K562 (cell line): ENCODE measurements around the gene ZNF577. TPM values are rescaled to one million over a fixed set of nuclear protein-coding genes. Genes with fewer than 3 reads are reported as not detected.
A peak's percentile ranks its signal among the peaks of the same experiment; 100 is the strongest.

Experiments used
- ATF1 ChIP-seq, 2 experiments: fragments of 450-650 bp in 1 of 2; IDR thresholded peaks; 2 replicates each; pipeline ENCODE4 v1.6.1; 2016; ENCODE audit warnings: missing compliant biosample characterization in 1 of 2, missing genetic modification characterization in 1 of 2
- CCNT2 ChIP-seq: IDR thresholded peaks from 2 replicates; pipeline ENCODE4 v1.6.1; 2011; ENCODE audit warnings: borderline replicate concordance, low read depth, mild to moderate bottlenecking, moderate library complexity, mixed read lengths, low read length; ENCODE audit not compliant: insufficient read length; ENCODE audit errors: extremely low read depth
- CGGBP1 ChIP-seq: fragments of 250-450 bp; sonication (Bioruptor Pico); IDR thresholded peaks from 2 replicates; pipeline ENCODE4 v1.9.0; 2021; ENCODE audit warnings: mild to moderate bottlenecking
- CHD1 ChIP-seq: fragments of 200-600 bp; sonication (generic); IDR thresholded peaks from one replicate; pipeline ENCODE4 v1.6.1; 2012; ENCODE audit warnings: mild to moderate bottlenecking, moderate library complexity, low read length, inconsistent platforms
- COPS2 ChIP-seq: fragments of 450-650 bp; conservative IDR thresholded peaks from 2 replicates; pipeline ENCODE4 v1.6.1; 2016; ENCODE audit warnings: mild to moderate bottlenecking, moderate library complexity
- GTF2E2 ChIP-seq: fragments of 200-800 bp; sonication (Bioruptor generic); IDR thresholded peaks from 2 replicates; pipeline ENCODE4 v1.6.1; 2016; ENCODE audit warnings: missing genetic modification characterization, missing compliant biosample characterization
- GTF2F1 ChIP-seq: IDR thresholded peaks from 2 replicates; pipeline ENCODE4 v1.6.1; 2011; ENCODE audit warnings: low read depth, low read length, improper control_type of control experiment
- HINFP ChIP-seq: fragments of 450-650 bp; conservative IDR thresholded peaks from 2 replicates; pipeline ENCODE4 v1.6.1; 2016; ENCODE audit warnings: missing genetic modification characterization, low read depth, mild to moderate bottlenecking, control low read depth, missing compliant biosample characterization
- HIVEP1 ChIP-seq: fragments of 250-450 bp; sonication (Bioruptor Pico); IDR thresholded peaks from 2 replicates; pipeline ENCODE4 v1.4.0; 2020; ENCODE audit warnings: mild to moderate bottlenecking
- JUNB ChIP-seq: fragments of 450-650 bp; formaldehyde crosslinking; conservative IDR thresholded peaks from 2 replicates; pipeline ENCODE4 v1.4.0; 2020; ENCODE audit warnings: mild to moderate bottlenecking
- KDM2B ChIP-seq: fragments of 250-450 bp; sonication (Bioruptor Pico); IDR thresholded peaks from 2 replicates; pipeline ENCODE4 v1.8.0; 2021; ENCODE audit warnings: mild to moderate bottlenecking, moderate library complexity
- KDM4B ChIP-seq, 2 experiments: fragments of 450-650 bp in 1 of 2; sonication (generic) in 1 of 2; IDR thresholded peaks; 2 replicates each; pipeline ENCODE4 v1.6.1; 2016 to 2017; ENCODE audit warnings: borderline replicate concordance in 2 of 2, antibody characterized with exemption in 1 of 2, low read depth in 1 of 2, mild to moderate bottlenecking in 1 of 2
- MYNN ChIP-seq, 2 experiments: sonication (generic); formaldehyde crosslinking in 1 of 2; IDR thresholded peaks; 2 replicates each; pipeline versions ENCODE4 v1.5.0 to v1.6.1; 2016 to 2020; ENCODE audit warnings: antibody characterized with exemption in 1 of 2, missing genetic modification reagents in 1 of 2
- NR2C1 ChIP-seq, 2 experiments: fragments of 450-650 bp; IDR thresholded peaks; 2 replicates each; pipeline ENCODE4 v1.6.1; 2017; ENCODE audit warnings: mild to moderate bottlenecking in 2 of 2, antibody characterized with exemption in 1 of 2, inconsistent platforms in 1 of 2, missing compliant biosample characterization in 1 of 2, missing genetic modification characterization in 1 of 2
- NR3C1 ChIP-seq: sonication (generic); formaldehyde crosslinking; IDR thresholded peaks from 2 replicates; pipeline ENCODE4 v1.8.1; 2022; ENCODE audit warnings: missing genetic modification reagents
- RBM15 ChIP-seq: fragments of 200-400 bp; formaldehyde crosslinking; IDR thresholded peaks from 2 replicates; pipeline ENCODE4 v1.6.1; 2018; ENCODE audit warnings: mild to moderate bottlenecking, low read length, moderate library complexity; ENCODE audit not compliant: insufficient read depth
- SOX6 ChIP-seq: fragments of 450-650 bp; IDR thresholded peaks from 2 replicates; pipeline ENCODE4 v1.6.1; 2014; ENCODE audit warnings: mild to moderate bottlenecking
- TCF3 ChIP-seq: sonication (generic); formaldehyde crosslinking; IDR thresholded peaks from 2 replicates; pipeline ENCODE4 v1.4.0; 2020; ENCODE audit warnings: mild to moderate bottlenecking, missing genetic modification reagents
- TEAD1 ChIP-seq, 2 experiments: fragments of 450-650 bp in 1 of 2; sonication (generic) in 1 of 2; formaldehyde crosslinking; IDR thresholded peaks; 2 replicates each; pipeline versions ENCODE4 v1.4.0 to v1.8.0; 2020 to 2022; ENCODE audit warnings: mild to moderate bottlenecking in 2 of 2, missing genetic modification reagents in 1 of 2
- ZBTB8A ChIP-seq: fragments of 450-650 bp; IDR thresholded peaks from 2 replicates; pipeline ENCODE4 v1.6.1; 2018; ENCODE audit warnings: mild to moderate bottlenecking, moderate library complexity; ENCODE audit not compliant: partially characterized antibody
- ZBTB9 ChIP-seq: fragments of 450-650 bp; formaldehyde crosslinking; IDR thresholded peaks from 2 replicates; pipeline ENCODE4 v1.4.0; 2020; ENCODE audit warnings: mild to moderate bottlenecking, moderate library complexity
- ZNF124 ChIP-seq: sonication (generic); formaldehyde crosslinking; IDR thresholded peaks from 2 replicates; pipeline ENCODE4 v1.8.1; 2022; ENCODE audit warnings: missing genetic modification reagents
- ZNF436 ChIP-seq: fragments of 250-450, 450-650 bp; sonication (Bioruptor Pico); formaldehyde crosslinking; IDR thresholded peaks from 2 replicates; pipeline ENCODE4 v1.7.0; 2020; ENCODE audit warnings: mild to moderate bottlenecking
- polyA plus RNA-seq, 8 experiments: library from polyadenylated mRNA; depleted of rRNA in 4 of 8; stranded (reverse) in 5 of 8; unstranded in 3 of 8; fragments of >200 nt; fragmentation: Nextera tagmentation in 2 of 8; fragmentation: Illumina TruSeq in 1 of 8; extraction: Ambion mirVana in 2 of 8; extraction: Trizol in 1 of 8; gene quantifications; 2 replicates each; pipeline versions ENCODE4 v1.2.1 to v1.2.3, GENCODE V29; 2011 to 2014; ENCODE audit warnings: inconsistent platforms in 1 of 8, missing spikeins in 1 of 8
- total RNA-seq, 7 experiments: library from RNA; depleted of rRNA in 6 of 7; stranded (reverse); fragments of >200 nt in 6 of 7; fragmentation: Illumina TruSeq in 2 of 7; extraction: Trizol in 2 of 7; gene quantifications; 2 replicates each; pipeline versions ENCODE4 v1.2.1 to v1.2.3, GENCODE V29; 2011 to 2021; ENCODE audit warnings: low replicate concordance in 1 of 7
- TF ChIP-seq, protein P1 (sequence below): sonication (generic); formaldehyde crosslinking; IDR thresholded peaks from 2 replicates; pipeline ENCODE4 v1.8.1; 2023; ENCODE audit warnings: mild to moderate bottlenecking, missing genetic modification reagents

Gene ZNF577
- total and polyA plus RNA-seq, 9 of the 15 experiments (the other 6 are each of a cell fraction or from before 2014, with no cell fraction given): 1.3 to 12.7 (median 7.0) TPM

- TF ChIP-seq ZBTB9 (CRISPR knock-in tag) (0 out of 2 replicates have a peak, but pooled peaks have one; percentile 59), SOX6 (peak; percentile 23; the same call in 1 of the 2 replicates), KDM4B (IDR thresholded peaks at IDR 0.05; ENCODE audit: borderline replicate concordance in 2 of 2, low read depth in 1 of 2) (0 out of 4 replicates have a peak, but pooled peaks of 1 of the 2 experiments have one; percentile 53), NR3C1 (CRISPR knock-in tag) (no peak), TEAD1 (CRISPR knock-in tag; IDR thresholded peaks at IDR 0.05) (peak in 1 of 2 experiments; percentile 31; a peak in 1 of 4 replicates), JUNB (CRISPR knock-in tag) (no peak), ZNF124 (CRISPR knock-in tag) (no peak), KDM2B (no peak), GTF2E2 (tag) (no peak; the same call in 1 of the 2 replicates), ZBTB8A (no peak), COPS2 (no peak), NR2C1 (IDR thresholded peaks at IDR 0.05) (peak; percentile 89), NR2C1 (tag; IDR thresholded peaks at IDR 0.05) (peak; percentile 79), ATF1 (CRISPR knock-in tag; IDR thresholded peaks at IDR 0.05) (no peak), ATF1 (tag; IDR thresholded peaks at IDR 0.05) (peak; percentile 70), CHD1 (peak; percentile 52), MYNN (IDR thresholded peaks at IDR 0.05) (no peak), MYNN (CRISPR knock-in tag; IDR thresholded peaks at IDR 0.05) (no peak), GTF2F1 (no peak), HIVEP1 (no peak), TCF3 (no peak), CGGBP1 (CRISPR knock-in tag) (no peak), CCNT2 (no peak), HINFP (tag) (peak; percentile 70; the same call in 1 of the 2 replicates), ZNF436 (CRISPR knock-in tag) (no peak), RBM15 (no peak)
- TF ChIP-seq, protein P1, sequence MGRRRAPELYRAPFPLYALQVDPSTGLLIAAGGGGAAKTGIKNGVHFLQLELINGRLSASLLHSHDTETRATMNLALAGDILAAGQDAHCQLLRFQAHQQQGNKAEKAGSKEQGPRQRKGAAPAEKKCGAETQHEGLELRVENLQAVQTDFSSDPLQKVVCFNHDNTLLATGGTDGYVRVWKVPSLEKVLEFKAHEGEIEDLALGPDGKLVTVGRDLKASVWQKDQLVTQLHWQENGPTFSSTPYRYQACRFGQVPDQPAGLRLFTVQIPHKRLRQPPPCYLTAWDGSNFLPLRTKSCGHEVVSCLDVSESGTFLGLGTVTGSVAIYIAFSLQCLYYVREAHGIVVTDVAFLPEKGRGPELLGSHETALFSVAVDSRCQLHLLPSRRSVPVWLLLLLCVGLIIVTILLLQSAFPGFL (CRISPR knock-in tag): no peak
Observed at GRCh38 chr19:51904331-51905165, 16.8 kb upstream of the ZNF577 start, which contains the start of gene ZNF649 (continued).
